ENCODE data around the gene SAP30BP. TPM values are rescaled to one million over a fixed set of nuclear protein-coding genes. Genes with fewer than 3 reads are reported as not detected.

Gene SAP30BP
- total and polyA plus RNA-seq, 2 of the 13 experiments (the other 11 are each of a cell fraction or from before 2014, with no cell fraction given): 67.7 to 99.4 TPM

- TF ChIP-seq POGK (CRISPR knock-in tag; conservative IDR thresholded peaks at IDR 0.05) (peak; percentile 90; the same call in 1 of the 2 replicates), IRF1 (CRISPR knock-in tag; IDR thresholded peaks at IDR 0.05; ENCODE audit: low read depth) (no peak), NR2C2 (CRISPR knock-in tag; IDR thresholded peaks at IDR 0.05; ENCODE audit: borderline replicate concordance) (peak; percentile 12; the same call in 1 of the 2 replicates), ZNF761 (CRISPR knock-in tag; conservative IDR thresholded peaks at IDR 0.05) (0 out of 2 replicates have a peak, but pooled peaks have one; percentile 17), MYC (CRISPR knock-in tag; IDR thresholded peaks at IDR 0.05; ENCODE audit: borderline replicate concordance) (peak; percentile 92), MIXL1 (CRISPR knock-in tag; IDR thresholded peaks at IDR 0.05) (peak; percentile 43; the same call in 1 of the 2 replicates), ZNF513 (CRISPR knock-in tag; conservative IDR thresholded peaks at IDR 0.05) (no peak), ZNF652 (CRISPR knock-in tag; IDR thresholded peaks at IDR 0.05; ENCODE audit: borderline replicate concordance, low read depth) (no peak), ZNF501 (CRISPR knock-in tag; IDR thresholded peaks at IDR 0.05) (peak; percentile 27; the same call in 1 of the 2 replicates), ZFP90 (CRISPR knock-in tag; IDR thresholded peaks at IDR 0.05; ENCODE audit: borderline replicate concordance) (peak; percentile 83; the same call in 1 of the 2 replicates), ZNF256 (CRISPR knock-in tag; conservative IDR thresholded peaks at IDR 0.05) (no peak), TBX3 (IDR thresholded peaks at IDR 0.05; ENCODE audit: borderline replicate concordance) (no peak), ZNF207 (IDR thresholded peaks at IDR 0.05; ENCODE audit: borderline replicate concordance) (no peak), CREB1 (IDR thresholded peaks at IDR 0.05) (no peak), CREB1 (CRISPR knock-in tag; IDR thresholded peaks at IDR 0.05) (no peak), ZNF749 (CRISPR knock-in tag; IDR thresholded peaks at IDR 0.05; ENCODE audit: borderline replicate concordance) (peak; percentile 96), ZNF781 (CRISPR knock-in tag; IDR thresholded peaks at IDR 0.05; ENCODE audit: borderline replicate concordance, not compliant biosample characterization) (no peak), AKNA (CRISPR knock-in tag; IDR thresholded peaks at IDR 0.05; ENCODE audit: borderline replicate concordance) (no peak), GTF2F1 (IDR thresholded peaks at IDR 0.05; ENCODE audit: low read length) (no peak)
Measured at GRCh38 chr17:75753514-75754377, 86.6 kb downstream of the SAP30BP start (continued).
